Measurements from ENCODE around the gene P2RX6. TPM values are rescaled to one million over a fixed set of nuclear protein-coding genes. Genes with fewer than 3 reads are reported as not detected.

Gene P2RX6
- total RNA-seq, 2 experiments from 2014 or later = not detected

GRCh38 chr22:21075516-21076138 is 60.7 kb downstream of the P2RX6 start:
- Mint-ChIP-seq H3K9me3 (no peaks in the 10 kb centered on the region), H3K4me1 (ENCODE audit: low read depth) (no peaks in the 10 kb centered on the region), H3K27me3 (no peaks in the 10 kb centered on the region), H3K36me3 (no peaks in the 10 kb centered on the region), H3K27ac (no peak overlapping the region), H3K4me3 (no peak overlapping the region)
- ChIA-PET CTCF (no interaction called here), POLR2A (no interaction called here)
- intact Hi-C loops (cut with micrococcal nuclease) = no loop called here
- DNase-seq = no peak

- intact Hi-C loops (cut with micrococcal nuclease) = no loop called here
- CTCF ChIA-PET = no interaction called here
- H3K27ac Mint-ChIP-seq = no peak overlapping the region
Observed at GRCh38 chr22:21076912-21077625, 62.1 kb downstream of the P2RX6 start.

More at GRCh38 chr22:21076912-21077625, 62.1 kb downstream of the P2RX6 start:
- Mint-ChIP-seq H3K9me3 (no peaks in the 10 kb centered on the region), H3K4me1 (ENCODE audit: low read depth) (no peaks in the 10 kb centered on the region), H3K4me3 (no peak overlapping the region), H3K27me3 (no peaks in the 10 kb centered on the region), H3K36me3 (no peaks in the 10 kb centered on the region)
- POLR2A ChIA-PET = no interaction called here
- DNase-seq = no peak

Small RNA genes lying within 50 kb of the gene (microRNA-seq; reads per million reads assigned to microRNA genes)
- not detected for gene MIR649 (ENCODE audit: borderline microRNAs expressed, borderline number of aligned reads, borderline replicate concordance)

Other genes starting within 250 kb of the P2RX6 start
- gene SERPIND1, start 241.1 kb upstream of the P2RX6 start, total RNA-seq = not detected
- 10 to 100 TPM; 57.9 to 58.9 TPM for gene PI4KA, start 156.4 kb upstream of the P2RX6 start, total RNA-seq
- gene SNAP29, start 156.2 kb upstream of the P2RX6 start, total RNA-seq = 10 to 100 TPM; 28.2 to 29.1 TPM
- gene CRKL, start 97.8 kb upstream of the P2RX6 start, total RNA-seq = 10 to 100 TPM; 65.1 to 65.7 TPM
- not detected for gene AIFM3, start 47.9 kb upstream of the P2RX6 start, total RNA-seq
- 10 to 100 TPM; 39.3 to 43.4 TPM for gene LZTR1, start 32.9 kb upstream of the P2RX6 start, total RNA-seq
- 10 to 100 TPM; 22.1 to 26.8 TPM for gene THAP7, start 13.0 kb upstream of the P2RX6 start, total RNA-seq
- not detected for gene SLC7A4, start 17.4 kb downstream of the P2RX6 start, total RNA-seq
- not detected for gene LRRC74B, start 30.8 kb downstream of the P2RX6 start, total RNA-seq